Body of pancreas (tissue), 4 donors: ENCODE measurements around the gene LINC01488.

Source experiments
- POLR2A ChIP-seq, 3 donors: fragments of 450-650 bp; IDR thresholded peaks; one replicate each; pipeline ENCODE4 v1.6.1; 2016; ENCODE audit warnings: antibody characterized with exemption in 3 of 3, mild to moderate bottlenecking in 2 of 3
- TF ChIP-seq, protein P1 (sequence below), 7 experiments: fragments of 450-650 bp in 4 of 7; fragments of 200-600 bp in 3 of 7; sonication (generic) in 3 of 7; IDR thresholded peaks; one replicate each; pipeline ENCODE4 v1.5.1; 2016 to 2019; ENCODE audit warnings: antibody characterized with exemption in 7 of 7

- TF ChIP-seq, protein P1, sequence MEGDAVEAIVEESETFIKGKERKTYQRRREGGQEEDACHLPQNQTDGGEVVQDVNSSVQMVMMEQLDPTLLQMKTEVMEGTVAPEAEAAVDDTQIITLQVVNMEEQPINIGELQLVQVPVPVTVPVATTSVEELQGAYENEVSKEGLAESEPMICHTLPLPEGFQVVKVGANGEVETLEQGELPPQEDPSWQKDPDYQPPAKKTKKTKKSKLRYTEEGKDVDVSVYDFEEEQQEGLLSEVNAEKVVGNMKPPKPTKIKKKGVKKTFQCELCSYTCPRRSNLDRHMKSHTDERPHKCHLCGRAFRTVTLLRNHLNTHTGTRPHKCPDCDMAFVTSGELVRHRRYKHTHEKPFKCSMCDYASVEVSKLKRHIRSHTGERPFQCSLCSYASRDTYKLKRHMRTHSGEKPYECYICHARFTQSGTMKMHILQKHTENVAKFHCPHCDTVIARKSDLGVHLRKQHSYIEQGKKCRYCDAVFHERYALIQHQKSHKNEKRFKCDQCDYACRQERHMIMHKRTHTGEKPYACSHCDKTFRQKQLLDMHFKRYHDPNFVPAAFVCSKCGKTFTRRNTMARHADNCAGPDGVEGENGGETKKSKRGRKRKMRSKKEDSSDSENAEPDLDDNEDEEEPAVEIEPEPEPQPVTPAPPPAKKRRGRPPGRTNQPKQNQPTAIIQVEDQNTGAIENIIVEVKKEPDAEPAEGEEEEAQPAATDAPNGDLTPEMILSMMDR (IDR thresholded peaks at IDR 0.05): no peak
- no peak for TF ChIP-seq POLR2A (IDR thresholded peaks at IDR 0.05)
These were observed 15.3 kb downstream of the LINC01488 start for GRCh38 chr11:69496631-69497220.
